GM12872 (cell line): ENCODE data around the gene RASSF5.

Experiments used
- TF ChIP-seq, protein P1 (sequence below): IDR thresholded peaks from 3 replicates; pipeline ENCODE4 v1.5.1; 2011; ENCODE audit warnings: low read depth, mild to moderate bottlenecking, low read length, moderate library complexity; ENCODE audit not compliant: insufficient read depth

RASSF5 gene

DNA sequence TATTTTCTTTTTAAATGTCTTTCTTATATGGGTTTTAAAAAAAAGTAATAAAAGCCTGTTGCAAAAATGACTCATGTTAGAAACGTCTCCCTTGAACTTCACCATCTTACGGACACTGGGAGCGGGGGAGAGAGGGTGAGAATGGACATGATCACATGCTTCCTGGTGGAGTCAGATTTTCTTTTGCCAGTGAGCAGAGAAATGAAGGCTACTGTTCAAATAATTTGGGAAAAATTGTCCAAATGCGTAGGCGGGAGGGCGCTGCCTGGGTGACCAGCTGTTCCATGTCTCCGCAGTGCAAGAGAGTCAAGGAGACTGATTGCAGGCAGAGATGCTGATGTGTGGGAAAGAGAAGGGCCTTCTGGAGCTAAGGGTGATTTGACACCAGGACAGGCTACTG lies 81.9 kb downstream of the RASSF5 start:
- TF ChIP-seq, protein P1, sequence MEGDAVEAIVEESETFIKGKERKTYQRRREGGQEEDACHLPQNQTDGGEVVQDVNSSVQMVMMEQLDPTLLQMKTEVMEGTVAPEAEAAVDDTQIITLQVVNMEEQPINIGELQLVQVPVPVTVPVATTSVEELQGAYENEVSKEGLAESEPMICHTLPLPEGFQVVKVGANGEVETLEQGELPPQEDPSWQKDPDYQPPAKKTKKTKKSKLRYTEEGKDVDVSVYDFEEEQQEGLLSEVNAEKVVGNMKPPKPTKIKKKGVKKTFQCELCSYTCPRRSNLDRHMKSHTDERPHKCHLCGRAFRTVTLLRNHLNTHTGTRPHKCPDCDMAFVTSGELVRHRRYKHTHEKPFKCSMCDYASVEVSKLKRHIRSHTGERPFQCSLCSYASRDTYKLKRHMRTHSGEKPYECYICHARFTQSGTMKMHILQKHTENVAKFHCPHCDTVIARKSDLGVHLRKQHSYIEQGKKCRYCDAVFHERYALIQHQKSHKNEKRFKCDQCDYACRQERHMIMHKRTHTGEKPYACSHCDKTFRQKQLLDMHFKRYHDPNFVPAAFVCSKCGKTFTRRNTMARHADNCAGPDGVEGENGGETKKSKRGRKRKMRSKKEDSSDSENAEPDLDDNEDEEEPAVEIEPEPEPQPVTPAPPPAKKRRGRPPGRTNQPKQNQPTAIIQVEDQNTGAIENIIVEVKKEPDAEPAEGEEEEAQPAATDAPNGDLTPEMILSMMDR, result no peak

DNA sequence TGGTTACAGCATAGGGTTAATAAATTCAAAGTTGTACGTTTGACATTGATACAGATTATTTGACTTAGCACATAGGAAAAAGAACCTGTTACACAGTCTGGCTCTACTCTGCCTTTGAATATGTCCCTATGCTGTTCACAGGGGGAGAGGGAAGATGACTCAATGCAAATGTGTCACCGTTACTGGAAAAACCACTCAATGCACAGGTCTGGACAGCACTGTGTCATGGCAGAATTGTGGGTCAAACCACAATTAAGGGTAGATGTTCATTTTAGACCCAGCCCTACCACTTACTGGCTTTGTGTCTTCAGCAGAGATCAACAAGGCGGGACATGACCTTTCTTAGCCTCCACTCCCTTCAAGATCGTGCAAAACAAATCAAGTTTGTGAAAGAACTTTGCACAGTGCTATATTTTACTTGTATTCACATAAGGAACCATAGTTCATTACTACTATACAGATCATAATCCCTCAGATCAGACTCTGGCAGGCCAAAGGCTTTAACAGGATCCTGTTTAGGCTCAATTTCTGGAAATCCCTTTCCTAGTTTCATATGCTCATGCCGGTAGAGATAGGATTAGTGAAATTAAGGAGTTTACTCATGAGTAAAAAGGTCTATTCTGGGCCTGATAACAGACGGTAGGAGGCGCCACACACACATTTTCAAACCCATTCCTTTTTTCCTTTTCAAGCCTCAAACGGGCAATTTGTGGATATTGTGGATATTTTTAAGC lies 82.9 kb downstream of the RASSF5 start:
- TF ChIP-seq, protein P1, result peak; percentile 53

DNA sequence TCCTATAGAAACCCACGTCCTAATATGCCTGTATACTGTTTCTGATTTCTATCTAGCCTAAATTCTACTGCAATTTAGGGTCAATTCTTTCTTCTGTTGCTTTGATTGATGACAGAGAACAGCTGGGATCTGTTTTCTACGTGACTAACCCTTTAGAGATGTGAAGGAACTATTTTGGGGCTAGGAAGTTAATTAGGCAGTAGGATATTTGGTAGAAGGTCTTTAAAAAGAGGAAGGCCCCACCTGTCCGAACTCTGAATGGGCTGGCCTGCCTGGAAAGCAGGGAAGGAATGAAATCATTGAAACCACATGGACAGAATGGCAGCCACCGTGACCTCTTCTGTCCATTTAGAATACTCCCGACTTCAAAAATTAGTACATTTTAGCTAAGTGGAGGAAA lies 83.9 kb downstream of the RASSF5 start:
- TF ChIP-seq, protein P1, result no peak

DNA sequence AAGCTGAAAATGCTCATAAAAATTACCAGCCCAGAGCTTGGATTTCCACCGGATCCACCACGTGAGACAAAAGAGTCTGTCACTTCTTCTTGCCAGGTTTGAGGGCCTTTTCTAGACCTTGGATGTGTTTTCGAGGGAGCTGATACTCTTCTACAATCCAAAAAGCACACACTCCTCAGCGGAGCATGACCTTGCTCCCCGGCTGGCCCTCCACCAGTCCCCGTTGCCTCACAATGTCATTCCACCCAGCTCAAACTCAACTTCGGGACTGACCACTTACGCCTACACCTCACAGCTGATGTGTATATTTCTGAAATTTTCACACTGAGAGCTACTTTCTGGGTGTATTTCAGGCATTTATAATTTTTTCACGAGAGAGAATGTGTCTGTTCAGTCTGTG lies 84.4 kb downstream of the RASSF5 start:
- TF ChIP-seq, protein P1, result no peak

DNA sequence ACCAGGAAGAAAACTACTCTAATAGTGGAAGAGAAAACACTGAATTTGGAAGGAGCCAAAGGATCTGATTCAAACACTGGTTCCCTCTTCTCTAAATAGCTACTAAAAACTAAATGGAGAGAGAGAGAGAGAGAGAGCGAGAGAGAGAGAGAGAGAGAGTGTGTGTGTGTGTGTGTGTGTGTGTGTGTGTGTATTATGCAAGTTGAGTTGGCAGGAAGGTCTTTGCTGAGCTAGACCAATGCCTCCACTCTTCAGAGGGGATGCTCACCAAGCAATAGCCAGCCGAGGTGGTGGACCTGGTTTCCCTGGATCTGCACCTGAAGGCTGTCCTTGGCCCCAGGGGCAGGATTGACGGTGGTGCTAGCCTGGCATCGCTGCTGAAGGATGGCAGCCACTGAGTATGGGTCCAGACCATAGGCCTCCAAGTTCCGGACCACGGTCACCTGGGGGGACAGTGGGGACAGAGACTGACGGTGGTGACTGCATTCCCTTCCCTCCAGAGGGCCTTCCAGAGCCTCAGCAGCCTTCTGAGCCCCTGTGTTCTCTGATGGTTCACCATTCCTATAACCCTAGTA lies 86.1 kb downstream of the RASSF5 start:
- TF ChIP-seq, protein P1, result no peak

DNA sequence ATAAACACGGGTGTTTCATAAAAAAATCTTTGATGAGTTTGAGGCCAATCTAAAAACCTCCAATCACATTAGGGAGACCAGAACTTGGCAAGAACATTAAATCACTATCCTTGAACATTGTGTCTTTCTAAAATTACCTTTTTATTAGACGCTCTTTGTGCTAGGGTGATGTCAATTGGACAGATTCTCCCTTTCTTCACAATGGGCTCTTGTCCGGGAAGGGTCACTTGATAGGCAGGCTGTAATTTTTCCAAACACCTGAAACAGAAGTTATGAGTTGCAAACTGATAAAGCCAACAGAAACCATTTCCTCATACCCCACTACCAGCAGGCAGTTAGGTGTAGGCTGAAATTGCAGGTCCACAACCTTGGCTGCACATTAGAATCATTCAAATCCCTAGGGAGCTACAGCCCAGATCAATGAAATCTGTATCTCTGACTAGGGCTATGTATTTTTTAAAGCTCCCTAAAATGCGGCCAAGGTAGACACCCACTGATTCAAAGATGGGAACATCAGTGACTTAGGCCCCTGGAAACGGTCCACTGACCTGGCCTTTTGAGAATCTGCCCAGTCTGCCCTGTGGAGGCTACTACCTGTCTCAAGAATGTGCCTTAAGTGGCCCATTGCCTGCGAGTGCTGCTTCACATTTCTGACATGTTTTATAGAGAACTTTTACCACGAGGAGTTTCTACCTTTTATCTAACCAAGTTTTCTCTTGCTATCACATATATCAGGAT lies 88.4 kb downstream of the RASSF5 start:
- TF ChIP-seq, protein P1, result no peak

DNA sequence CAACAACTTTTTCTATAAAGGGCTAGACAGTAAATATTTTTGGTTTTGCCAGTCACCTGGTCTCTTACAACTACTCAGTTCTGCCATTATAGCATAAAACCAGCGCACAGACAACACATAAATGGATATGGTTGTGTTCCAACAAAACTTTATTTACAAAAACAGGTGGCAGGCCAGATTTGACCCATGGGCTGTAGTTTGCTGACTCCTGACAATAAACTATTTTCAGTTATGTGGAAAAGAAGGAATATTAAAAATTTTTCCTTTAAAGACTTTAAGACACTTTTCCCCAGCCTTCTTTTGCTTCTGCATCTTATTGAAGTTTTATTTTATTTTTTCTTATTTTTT lies 89.0 kb downstream of the RASSF5 start:
- TF ChIP-seq, protein P1, result no peak
